Fibroblast of lung (primary cell): ENCODE results near the gene ADAM11. TPM values are rescaled to one million over a fixed set of nuclear protein-coding genes. Genes with fewer than 3 reads are reported as not detected.

Source experiments
- DNase-seq, 2 donors: peaks; one replicate each; pipeline versions ENCODE4 v3.0.0 to v3.0.0-alpha.2; 2010; ENCODE audit warnings: low read depth in 2 of 2
- H2AFZ ChIP-seq: 2 replicates; pipeline ENCODE4 v1.5.1; 2012; ENCODE audit warnings: low read length, control low read depth, inconsistent platforms
- H3K27ac ChIP-seq: 2 replicates; pipeline ENCODE4 v1.5.1; 2011; ENCODE audit warnings: low read length, control low read depth; ENCODE audit not compliant: insufficient read depth
- H3K27me3 ChIP-seq: 2 replicates; pipeline ENCODE4 v1.5.1; 2011; ENCODE audit warnings: mild to moderate bottlenecking, low read length; ENCODE audit not compliant: control insufficient read depth, insufficient read depth
- H3K36me3 ChIP-seq: 2 replicates; pipeline ENCODE4 v1.5.1; 2011; ENCODE audit warnings: low read length; ENCODE audit not compliant: control insufficient read depth, insufficient read depth
- H3K4me1 ChIP-seq: 2 replicates; pipeline ENCODE4 v1.5.1; 2011; ENCODE audit warnings: low read length; ENCODE audit not compliant: control insufficient read depth, insufficient read depth; ENCODE audit errors: extremely low read depth
- H3K4me2 ChIP-seq: 2 replicates; pipeline ENCODE4 v1.5.1; 2011; ENCODE audit warnings: low read length, control low read depth; ENCODE audit not compliant: insufficient read depth; ENCODE audit errors: extremely low read depth
- H3K4me3 ChIP-seq, 4 experiments: fragments of 200-600 bp in 1 of 4; sonication (generic) in 1 of 4; replicated peaks in 1 of 4; 2 replicates each; pipeline ENCODE4 v1.5.1; 2011 to 2016; ENCODE audit warnings: low read length in 4 of 4, low read depth in 3 of 4, mild to moderate bottlenecking in 3 of 4, control low read depth in 2 of 4, inconsistent platforms in 1 of 4, mixed read lengths in 1 of 4; ENCODE audit not compliant: insufficient read depth in 1 of 4; ENCODE audit errors: control extremely low read depth in 1 of 4
- H3K79me2 ChIP-seq: 2 replicates; pipeline ENCODE4 v1.5.1; 2012; ENCODE audit warnings: mild to moderate bottlenecking, low read length, inconsistent platforms; ENCODE audit not compliant: control insufficient read depth, insufficient read depth
- H3K9ac ChIP-seq: 2 replicates; pipeline ENCODE4 v1.5.1; 2011; ENCODE audit warnings: mild to moderate bottlenecking, low read length, control low read depth; ENCODE audit not compliant: insufficient read depth
- H3K9me3 ChIP-seq: 2 replicates; pipeline ENCODE4 v1.5.1; 2012; ENCODE audit warnings: low read depth, low read length; ENCODE audit not compliant: control insufficient read depth, insufficient read depth
- H4K20me1 ChIP-seq: 2 replicates; pipeline ENCODE4 v1.5.1; 2011; ENCODE audit warnings: low read length; ENCODE audit not compliant: control insufficient read depth, insufficient read depth; ENCODE audit errors: extremely low read depth
- CTCF ChIP-seq, 2 donors: IDR thresholded peaks in 1 of 2; conservative IDR thresholded peaks in 1 of 2; 1 replicate in 1 of 2; 2 replicates in 1 of 2; pipeline ENCODE4 v1.5.1; 2011 to 2012; ENCODE audit warnings: low read length in 2 of 2, control low read depth in 1 of 2, inconsistent platforms in 1 of 2, low read depth in 1 of 2, mild to moderate bottlenecking in 1 of 2
- EZH2 ChIP-seq: IDR thresholded peaks from 2 replicates; pipeline ENCODE4 v1.5.1; 2012; ENCODE audit warnings: low read length, control low read depth, mild to moderate bottlenecking; ENCODE audit errors: missing control alignments
- polyA plus RNA-seq, 2 donors: library from polyadenylated mRNA; depleted of rRNA in 1 of 2; stranded (reverse) in 1 of 2; unstranded in 1 of 2; fragments of >200 nt; gene quantifications; 2 replicates each; pipeline ENCODE4 v1.2.1, GENCODE V29; 2011 to 2012; ENCODE audit warnings: missing spikeins in 1 of 2
- total RNA-seq: library from RNA; depleted of rRNA; stranded (reverse); fragments of >200 nt; gene quantifications from 2 replicates; pipeline ENCODE4 v1.2.1, GENCODE V29; 2014

ADAM11 gene
- total and polyA plus RNA-seq, 2 donors (not counting 1 experiment from before 2014, with no cell fraction given) = 0.52 to 0.66 TPM

GRCh38 chr17:44793885-44794842, 35.4 kb downstream of the ADAM11 start:
- Histone ChIP-seq H2AFZ (no peak overlapping the region), H4K20me1 (no peaks in the 10 kb centered on the region), H3K36me3 (no peaks in the 10 kb centered on the region), H3K9ac (peak overlapping the region; percentile 73), H3K4me1 (peaks cover 33% of the 10 kb centered on the region), H3K9me3 (no peaks in the 10 kb centered on the region), H3K27me3 (no peaks in the 10 kb centered on the region), H3K4me3 (no peak overlapping the region), H3K79me2 (peaks cover 4% of the 10 kb centered on the region), H3K27ac (peak overlapping the region; percentile 98), H3K4me2 (peak overlapping the region; percentile 37)
- no peak for DNase-seq
- TF ChIP-seq EZH2 = no peak
- no peak for TF ChIP-seq CTCF (conservative IDR thresholded peaks at IDR 0.05 in 1 of 2, IDR thresholded peaks at IDR 0.05 in 1 of 2; ENCODE audit: low read depth in 1 of 2, low read length in 2 of 2)

- H3K79me2 ChIP-seq = peaks cover 7% of the 10 kb centered on the region
- no peaks in the 10 kb centered on the region for H3K27me3 ChIP-seq
- H3K9me3 ChIP-seq = no peaks in the 10 kb centered on the region
- no peaks in the 10 kb centered on the region for H4K20me1 ChIP-seq
- no peak overlapping the region for H3K4me3 ChIP-seq
- no peak overlapping the region for H2AFZ ChIP-seq
- H3K4me1 ChIP-seq = peaks cover 33% of the 10 kb centered on the region
- H3K27ac ChIP-seq = peak overlapping the region; percentile 98
- no peaks in the 10 kb centered on the region for H3K36me3 ChIP-seq
- DNase-seq = peak; percentile 86 to 96
- TF ChIP-seq EZH2 (no peak), CTCF (conservative IDR thresholded peaks at IDR 0.05 in 1 of 2, IDR thresholded peaks at IDR 0.05 in 1 of 2; ENCODE audit: low read depth in 1 of 2, low read length in 2 of 2) (no peak)
- peak overlapping the region; percentile 73 for H3K9ac ChIP-seq
- H3K4me2 ChIP-seq = peak overlapping the region; percentile 37
Observed at GRCh38 chr17:44794851-44795413, 36.1 kb downstream of the ADAM11 start.

- no peaks in the 10 kb centered on the region for H3K36me3 ChIP-seq
- no peak overlapping the region for H2AFZ ChIP-seq
- H3K4me3 ChIP-seq = no peak overlapping the region
- no peaks in the 10 kb centered on the region for H4K20me1 ChIP-seq
- peaks cover 9% of the 10 kb centered on the region for H3K79me2 ChIP-seq
- H3K9ac ChIP-seq = peak overlapping the region; percentile 52
- peak overlapping the region; percentile 68 for H3K4me2 ChIP-seq
- no peak for TF ChIP-seq CTCF (conservative IDR thresholded peaks at IDR 0.05 in 1 of 2, IDR thresholded peaks at IDR 0.05 in 1 of 2; ENCODE audit: low read depth in 1 of 2, low read length in 2 of 2)
- no peak for TF ChIP-seq EZH2
- H3K27ac ChIP-seq = peak overlapping the region; percentile 73
- H3K27me3 ChIP-seq = no peaks in the 10 kb centered on the region
- peaks cover 33% of the 10 kb centered on the region for H3K4me1 ChIP-seq
- DNase-seq = no peak
- H3K9me3 ChIP-seq = no peaks in the 10 kb centered on the region
Observed at GRCh38 chr17:44795421-44795820, 36.6 kb downstream of the ADAM11 start.
